Muscle of arm (tissue), 12 donors: Measurements from ENCODE around the gene GALNT6. TPM values are rescaled to one million over a fixed set of nuclear protein-coding genes. Genes with fewer than 3 reads are reported as not detected.

Experiments used
- DNase-seq: peaks from one replicate; pipeline ENCODE4 v3.0.0-alpha.2; 2013
- polyA plus RNA-seq, 12 donors: library from polyadenylated mRNA; unstranded; fragments of 120-200 nt; gene quantifications; one replicate each; pipeline ENCODE4 v1.2.1, GENCODE V29; 2013; ENCODE audit not compliant: insufficient read length in 12 of 12

GALNT6 gene
- polyA plus RNA-seq, 12 donors: 0.26 to 4.1 (median 0.56) TPM; not detected in 2

DNA sequence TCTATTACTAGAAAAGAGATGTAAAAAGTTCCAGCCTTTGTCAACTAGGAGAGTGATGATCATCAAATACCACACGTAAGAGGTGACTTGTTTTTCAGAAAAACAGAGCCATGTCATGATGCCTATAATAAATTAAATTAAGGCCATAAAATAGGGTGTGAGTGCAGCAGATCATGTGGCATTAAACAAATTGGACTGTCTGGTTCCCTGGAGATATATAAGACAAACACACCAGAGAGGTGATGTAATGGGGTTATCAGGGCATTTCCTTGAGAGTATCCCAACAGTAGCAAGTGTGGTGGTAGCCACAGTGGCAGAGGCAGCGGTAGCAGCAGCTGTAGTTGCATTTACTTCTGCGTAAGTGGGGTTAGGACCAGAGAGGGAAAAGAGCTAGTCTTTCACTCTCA lies 14.6 kb upstream of the GALNT6 start:
- DNase-seq: no peak

DNA sequence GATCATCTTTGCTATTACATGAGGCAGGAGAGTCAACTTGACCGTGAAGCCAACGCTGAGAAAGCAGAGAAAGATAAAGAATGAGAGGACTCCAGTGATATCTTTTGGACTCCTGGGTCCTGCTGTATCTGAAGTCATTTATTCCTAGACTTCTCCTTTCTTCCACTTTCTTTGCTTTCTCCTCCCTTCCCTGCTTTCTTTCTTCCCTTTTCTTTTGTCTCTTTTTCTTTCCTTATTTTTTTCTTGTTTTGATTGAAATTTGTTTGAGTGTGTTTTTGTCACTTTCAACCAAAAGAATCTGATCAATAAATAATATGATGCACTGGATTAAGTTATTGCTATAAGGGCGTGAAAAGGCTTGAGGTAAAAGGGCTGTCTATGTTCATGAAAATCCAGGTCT lies 13.4 kb upstream of the GALNT6 start:
- no peak for DNase-seq

DNA sequence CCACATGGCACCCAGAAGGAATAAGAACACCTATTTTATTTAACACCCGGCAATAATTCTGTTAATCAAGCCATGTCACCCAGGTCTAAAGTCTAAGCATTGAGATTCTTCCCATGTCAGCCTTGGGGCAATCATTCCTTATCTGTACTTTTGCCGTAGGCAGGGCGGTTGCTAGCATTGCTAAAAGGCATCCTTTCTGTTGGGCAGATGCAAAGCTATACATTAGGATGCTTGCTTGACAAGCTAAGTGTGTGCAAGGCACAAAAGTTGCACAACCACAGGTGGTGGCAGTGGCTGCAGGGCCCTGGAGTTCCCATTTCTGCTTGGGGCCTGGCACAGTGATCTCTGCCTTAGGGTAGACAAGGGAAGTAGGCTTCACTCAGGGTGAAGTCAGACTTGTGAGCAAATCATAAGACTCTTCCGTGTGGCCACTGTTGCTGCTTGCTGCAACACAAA lies 12.5 kb upstream of the GALNT6 start:
- no peak for DNase-seq

DNA sequence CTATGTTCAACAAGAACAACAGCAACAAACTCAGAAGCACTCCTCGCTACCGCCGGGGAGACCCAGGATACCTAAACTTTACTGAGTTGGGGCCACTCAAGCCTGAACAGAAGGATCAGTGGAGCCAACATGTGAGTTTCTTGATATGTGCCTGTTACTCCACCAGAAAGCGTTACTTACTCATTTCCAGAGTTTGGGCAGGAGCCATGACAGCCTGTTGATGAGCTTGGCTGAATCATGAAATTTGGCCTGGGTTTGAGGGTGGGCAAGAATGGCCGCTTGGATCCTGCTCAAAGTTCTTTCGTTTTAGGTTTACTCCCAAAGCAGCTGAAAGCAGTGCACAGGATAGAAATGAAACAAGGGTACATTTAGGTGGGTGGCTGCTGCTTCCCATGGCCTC lies 12.0 kb upstream of the GALNT6 start:
- DNase-seq: no peak

DNA sequence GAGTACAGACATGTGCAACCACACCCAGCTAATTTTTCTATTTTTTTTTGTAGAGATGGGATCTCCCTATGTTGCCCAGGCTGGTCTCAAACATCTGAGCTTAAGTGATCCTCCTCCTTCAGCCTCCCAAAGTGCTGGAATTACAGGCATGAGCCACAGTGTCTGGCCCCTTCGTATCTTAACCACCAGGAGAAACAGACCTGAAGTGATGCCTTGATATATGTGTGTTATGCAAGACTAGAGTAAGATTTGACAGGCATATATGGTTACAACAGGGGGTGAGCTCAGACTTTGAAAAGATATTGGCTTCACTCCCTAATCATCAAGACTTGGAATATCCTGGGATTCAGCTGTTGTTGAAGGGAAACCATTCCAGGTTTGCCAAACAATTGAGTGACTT lies 10.7 kb upstream of the GALNT6 start:
- no peak for DNase-seq

DNA sequence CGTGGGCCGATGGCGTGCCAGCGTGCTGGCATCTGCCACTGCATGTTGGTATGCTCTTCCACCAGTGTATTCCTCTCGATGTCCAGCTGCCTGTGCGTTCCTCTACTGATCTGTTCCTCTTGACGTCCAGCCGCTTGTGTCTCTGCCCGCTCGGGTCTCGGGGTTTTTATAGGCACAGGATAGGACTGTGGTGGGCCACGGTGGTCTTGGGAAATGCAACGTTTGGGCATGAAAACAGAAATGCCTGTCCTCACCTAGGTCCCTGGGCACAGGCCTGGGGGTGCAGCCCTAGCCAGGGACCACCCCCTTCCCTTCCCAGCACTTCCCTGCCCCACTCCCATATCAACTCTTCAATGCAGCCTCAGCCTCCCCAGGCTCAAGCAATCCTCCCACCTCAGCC lies 10.3 kb upstream of the GALNT6 start:
- no peak for DNase-seq

DNA sequence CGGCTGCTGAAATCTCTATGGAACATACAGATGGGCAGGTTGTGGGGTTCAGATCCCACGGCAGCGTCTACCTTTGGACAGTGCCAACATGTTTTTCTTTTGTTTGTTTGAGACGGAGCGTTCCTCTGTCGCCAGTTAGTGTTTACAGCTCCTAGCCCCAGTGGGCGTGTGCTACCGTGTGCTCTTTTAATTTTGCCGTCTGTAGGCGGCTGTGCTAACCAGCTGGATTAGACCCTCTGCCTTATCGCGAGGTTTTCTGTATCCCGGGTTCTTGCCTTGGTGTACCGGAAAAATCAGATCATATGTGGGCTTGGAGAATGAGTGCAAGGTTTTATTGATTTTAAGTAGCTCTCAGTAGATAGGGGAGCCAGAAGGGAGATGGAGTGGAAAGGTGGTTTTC lies 9.8 kb upstream of the GALNT6 start:
- no peak for DNase-seq

DNA sequence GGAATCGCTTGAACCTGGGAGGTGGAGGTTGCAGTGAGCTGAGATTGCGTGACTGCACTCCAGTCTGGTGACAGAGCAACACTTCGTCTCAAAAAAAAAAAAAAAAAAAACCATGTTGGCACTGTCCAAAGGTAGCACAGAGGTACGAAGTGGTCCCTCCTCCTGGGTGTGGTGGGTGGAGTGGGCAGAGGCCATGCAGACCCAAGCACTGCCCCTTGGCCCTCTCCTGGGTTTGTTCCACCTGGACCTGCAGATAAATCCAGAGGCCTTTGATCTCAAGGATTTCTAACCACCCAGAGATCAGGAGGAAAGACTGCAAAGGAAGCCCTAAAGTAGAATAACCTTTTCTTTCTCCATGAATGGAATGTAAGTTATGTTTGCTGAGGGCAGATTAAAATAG lies 8.7 kb upstream of the GALNT6 start:
- DNase-seq: no peak

DNA sequence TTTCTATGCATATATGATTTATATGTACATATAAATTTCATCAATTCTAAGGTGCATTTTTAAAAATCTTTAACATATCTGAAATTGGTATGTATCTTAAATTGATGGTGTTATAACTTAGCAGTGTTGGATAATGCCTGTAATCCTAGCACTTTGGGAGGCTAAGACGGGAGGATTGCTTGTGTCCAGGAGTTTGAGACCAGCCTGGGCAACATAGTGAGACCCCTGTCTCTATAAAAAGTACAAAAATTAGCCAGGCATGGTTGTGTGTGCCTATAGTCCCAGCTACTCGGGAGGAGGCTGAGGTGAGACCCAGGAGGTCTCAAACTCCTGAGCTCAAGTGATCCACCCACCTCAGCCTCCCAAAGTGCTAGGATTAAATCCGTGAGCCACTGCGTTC lies 6.5 kb upstream of the GALNT6 start:
- DNase-seq: no peak

DNA sequence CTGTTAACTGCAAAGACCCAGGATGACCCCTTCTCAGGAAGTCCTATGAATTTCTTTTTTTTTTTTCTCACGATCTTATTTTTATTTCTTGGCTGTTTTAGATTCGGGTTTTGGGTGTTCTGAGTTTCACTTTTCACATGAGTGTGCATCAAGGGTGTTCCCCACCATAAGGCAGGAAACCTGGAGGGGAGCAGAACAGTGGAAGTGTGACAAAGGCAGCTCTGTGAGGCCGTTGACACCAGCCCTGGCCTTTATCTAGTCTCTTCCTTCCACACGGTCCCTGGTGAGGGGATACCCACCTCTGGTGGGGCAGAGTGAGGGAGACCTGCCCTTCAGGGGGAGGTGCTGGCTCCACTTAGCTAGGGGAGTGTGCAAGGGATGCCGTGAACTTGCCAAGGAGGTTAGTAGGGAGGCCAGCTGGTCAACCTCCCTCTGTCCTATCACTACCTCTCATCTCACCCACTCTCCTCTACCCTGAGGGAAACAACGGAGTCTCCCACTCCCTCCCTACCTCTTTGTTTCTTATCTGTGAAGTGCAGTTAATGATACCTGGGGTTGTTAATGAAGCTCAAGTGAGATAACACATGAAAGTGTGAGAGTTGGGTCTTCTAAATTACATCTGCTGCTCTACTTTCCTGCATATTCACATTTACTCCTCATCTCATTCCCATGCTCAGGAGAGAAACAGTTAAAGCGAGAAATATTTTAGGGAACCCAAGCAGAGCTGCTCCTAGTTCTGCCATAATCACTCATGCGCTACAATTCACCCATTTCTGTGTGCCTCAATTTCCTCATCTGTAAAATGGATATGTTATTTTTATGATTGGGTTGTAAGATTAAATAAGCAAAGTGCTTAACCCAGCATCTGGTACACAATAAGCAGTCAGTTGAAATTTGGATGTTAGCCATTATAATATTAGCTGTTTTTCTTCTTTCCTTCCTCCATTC lies 4.4 kb upstream of the GALNT6 start:
- DNase-seq: no peak

DNA sequence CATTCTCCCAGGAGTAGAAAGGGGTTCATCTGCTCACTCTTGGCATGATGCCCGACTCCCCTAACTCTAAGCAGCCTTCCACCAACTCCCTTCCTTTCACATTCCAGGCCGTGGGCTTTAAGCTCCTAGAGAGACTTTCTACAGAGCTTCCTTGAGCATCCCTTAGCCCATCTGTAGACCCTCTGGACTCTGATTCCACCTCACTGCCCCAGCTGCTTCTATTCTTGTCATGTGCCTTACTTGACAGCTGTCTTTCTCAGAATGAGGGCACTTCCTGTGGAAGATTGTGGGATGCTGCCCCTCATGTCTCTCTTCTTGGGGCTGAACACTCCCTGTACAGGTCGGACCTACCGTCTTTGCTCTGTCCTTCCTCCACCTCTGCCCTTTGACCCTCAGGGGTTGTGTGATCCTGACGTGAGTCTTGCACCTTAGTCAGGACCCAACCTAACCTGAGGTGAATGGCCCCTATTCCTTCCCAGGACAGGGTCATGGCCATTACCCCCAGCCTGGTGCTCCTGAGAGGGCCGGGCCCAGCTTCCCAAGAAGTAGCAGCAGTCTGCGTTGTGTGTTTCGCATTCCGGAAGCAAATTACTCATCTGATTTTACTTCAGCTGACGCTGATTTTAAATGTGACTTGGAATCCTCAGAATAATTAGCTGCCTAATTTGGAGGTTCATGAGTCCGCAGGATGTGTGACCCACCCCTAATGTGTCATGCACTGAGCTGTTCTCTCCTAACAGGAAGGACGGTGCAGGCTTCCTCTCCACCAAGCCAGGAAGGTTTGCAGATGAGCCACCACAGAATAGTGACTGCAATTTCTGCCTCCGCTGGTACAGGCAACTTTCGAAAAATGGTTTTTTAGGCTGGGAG lies 2.7 kb upstream of the GALNT6 start:
- DNase-seq: no peak

DNA sequence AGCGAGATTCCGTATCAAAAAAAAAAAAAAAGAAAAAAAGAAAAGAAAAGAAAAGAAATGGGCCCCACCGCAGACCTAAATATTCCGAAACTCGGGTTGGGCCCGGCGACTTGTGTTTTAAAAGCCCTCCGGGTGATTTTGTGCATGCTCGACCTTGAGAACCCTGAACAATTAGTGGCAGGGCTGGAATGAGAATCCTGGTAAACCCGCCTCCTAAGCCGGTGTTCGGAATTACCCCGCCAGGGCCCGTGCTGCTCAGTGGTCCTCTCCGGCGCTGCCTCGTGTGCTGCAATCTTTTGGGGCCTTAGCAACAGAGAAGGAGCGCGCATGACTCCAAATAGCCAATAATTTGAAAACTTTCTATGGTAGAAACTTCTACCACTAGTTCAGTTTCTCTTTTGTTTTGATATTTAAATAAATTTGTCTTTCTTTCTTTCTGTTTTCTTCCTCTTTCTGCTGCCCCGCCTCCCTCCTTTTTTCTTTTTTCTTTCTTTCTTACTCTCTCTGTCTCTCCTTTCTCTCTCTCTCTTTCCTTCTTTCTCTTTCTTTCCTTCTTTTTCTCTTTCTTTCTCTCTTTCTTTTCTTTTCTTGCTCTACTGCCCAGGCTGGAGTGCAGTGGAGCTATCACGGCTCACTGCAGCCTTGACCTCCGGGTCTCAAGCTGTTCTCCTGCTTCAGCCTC lies 1.5 kb upstream of the GALNT6 start:
- no peak for DNase-seq

DNA sequence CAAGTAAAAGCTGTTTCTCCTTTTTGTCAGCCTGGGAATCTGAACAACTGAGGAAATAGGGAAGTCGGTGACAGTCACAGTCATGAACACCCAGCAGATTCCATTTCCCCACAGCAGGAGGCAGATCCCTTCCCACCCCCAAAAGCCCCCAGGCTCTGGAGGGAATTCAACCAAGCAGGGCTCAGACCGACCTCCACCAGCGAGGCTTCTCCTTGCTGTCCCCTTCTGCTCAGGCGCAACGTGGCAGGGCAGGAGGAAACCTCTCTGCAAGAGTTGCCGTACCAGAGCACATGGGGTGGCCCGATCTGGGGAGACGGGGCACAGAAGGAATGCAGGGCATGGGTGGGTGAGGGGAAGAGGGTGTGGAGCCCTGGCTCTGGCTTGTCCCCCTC lies 319 bp downstream of the GALNT6 start:
- DNase-seq: no peak

DNA sequence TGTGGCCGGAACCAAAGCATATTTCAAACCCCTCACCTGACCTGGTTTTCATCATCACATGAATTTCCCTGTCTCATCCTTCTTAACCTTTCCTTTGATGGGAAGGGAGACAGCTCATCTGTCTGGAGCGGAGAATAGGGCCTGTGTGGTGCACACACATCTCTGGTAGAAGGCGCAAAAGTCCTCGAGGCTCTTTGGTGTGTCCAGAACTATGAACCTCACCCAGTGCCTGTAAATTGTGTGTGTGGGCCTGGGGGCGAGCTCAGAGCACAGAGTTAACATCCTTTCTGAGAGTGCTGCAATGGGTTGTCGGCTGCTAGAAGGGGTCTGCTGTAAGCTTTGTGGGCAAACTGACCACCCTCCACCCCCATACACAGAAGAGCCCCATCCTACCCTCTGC lies 749 bp downstream of the GALNT6 start:
- DNase-seq: no peak

DNA sequence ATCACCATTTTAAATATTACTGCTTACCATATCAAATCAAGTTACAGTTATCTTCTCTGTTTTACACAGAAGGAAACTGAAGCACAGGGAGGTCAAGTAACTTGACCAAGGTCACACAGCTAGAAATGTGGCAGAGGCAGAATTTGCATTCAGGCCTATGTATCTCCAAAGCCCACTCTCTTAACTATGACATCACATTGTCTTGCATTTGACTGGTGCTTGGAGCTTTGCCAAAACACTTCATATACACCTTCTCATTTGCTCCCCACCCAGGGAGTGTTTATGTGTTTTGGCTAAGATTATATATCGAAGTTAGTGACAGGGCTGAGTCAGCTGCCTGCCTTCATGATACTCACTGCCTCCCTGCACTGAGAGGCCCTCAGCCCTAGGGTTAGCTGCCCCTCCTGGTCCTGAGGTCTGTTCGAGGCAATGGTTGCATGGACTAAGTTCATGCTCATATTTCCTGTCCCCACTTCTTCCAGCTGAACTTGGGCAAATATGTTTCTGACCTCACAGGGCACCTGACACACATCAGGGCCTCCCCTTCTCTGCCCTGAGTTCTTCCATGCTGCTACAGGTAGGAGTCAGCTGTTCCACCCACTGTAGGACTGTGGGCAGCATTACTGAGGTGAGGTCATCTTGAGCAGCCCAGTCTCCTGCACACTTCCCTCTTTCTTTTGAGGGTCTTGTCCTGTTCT lies 1.8 kb downstream of the GALNT6 start:
- DNase-seq: no peak

DNA sequence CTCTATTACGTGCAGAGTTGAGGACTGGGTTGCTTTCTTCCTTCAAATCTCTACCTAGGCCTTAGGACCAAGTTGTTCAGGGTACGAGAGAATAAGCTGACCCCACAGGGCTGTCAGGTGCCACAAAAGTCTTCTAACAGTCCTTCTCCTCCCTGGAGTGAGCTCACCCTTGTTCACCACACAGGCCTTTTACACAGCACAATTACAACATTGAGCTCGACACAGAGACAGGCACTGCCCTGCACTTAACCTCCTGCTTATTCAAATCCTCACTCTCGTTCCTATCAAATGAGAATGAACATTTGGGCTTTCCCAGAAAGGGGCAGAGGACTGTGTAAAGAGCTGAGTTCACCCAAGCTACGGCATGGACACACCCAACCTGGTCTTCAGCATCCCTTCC lies 2.4 kb downstream of the GALNT6 start:
- no peak for DNase-seq

DNA sequence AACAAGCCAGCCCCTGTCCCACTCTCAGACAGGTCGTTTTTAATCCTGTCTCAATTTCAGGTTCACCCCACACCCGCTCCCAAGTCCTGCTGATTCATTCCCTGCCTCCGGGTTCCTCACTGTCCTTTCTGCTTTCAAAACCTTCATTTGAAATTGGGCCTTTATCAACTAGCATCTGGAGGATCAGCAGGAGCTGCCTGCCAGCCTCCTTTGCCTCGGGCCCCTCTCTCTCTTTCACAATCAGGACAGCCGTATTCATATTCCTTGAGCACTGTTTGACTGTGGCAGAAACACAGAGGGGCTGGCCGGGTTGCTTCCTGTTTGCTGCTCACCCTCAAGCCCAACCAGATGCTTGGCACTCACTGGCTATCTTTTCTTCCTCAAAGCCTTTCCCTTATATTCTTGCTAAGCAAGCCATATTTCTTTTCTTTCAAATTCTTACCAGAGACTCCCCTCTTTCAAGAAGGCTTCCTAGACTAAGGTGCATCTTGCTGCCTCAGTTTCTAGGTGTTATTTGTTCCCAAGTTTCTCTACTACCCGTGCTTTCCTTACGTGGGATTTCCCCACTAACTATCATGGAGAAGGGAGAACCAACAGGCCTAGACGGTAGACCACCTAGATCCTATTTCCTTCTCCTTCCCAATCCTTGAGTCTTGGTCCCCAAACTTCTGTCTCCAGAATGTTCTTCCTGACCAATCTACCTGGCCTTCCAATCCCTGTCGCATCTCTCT lies 3.0 kb downstream of the GALNT6 start:
- no peak for DNase-seq

DNA sequence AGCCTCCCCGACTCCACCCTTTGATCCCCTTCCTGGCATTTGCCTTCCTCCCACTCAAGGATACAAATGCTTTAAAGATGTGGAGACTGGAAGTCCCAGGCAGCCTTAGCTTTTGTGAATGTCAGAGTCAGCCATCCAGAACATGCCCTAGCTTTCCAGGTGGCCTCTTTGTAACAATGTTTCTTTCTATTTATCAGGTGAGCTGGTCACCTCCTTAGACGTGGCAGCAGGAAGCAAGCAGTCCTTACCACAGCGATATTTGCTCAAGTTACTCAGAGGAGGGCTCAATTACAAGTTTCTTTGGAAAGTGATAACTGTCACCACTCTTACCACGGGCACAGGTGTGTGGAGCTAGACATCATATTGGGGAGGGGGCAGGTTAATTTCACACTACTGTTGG lies 4.9 kb downstream of the GALNT6 start:
- DNase-seq: no peak

DNA sequence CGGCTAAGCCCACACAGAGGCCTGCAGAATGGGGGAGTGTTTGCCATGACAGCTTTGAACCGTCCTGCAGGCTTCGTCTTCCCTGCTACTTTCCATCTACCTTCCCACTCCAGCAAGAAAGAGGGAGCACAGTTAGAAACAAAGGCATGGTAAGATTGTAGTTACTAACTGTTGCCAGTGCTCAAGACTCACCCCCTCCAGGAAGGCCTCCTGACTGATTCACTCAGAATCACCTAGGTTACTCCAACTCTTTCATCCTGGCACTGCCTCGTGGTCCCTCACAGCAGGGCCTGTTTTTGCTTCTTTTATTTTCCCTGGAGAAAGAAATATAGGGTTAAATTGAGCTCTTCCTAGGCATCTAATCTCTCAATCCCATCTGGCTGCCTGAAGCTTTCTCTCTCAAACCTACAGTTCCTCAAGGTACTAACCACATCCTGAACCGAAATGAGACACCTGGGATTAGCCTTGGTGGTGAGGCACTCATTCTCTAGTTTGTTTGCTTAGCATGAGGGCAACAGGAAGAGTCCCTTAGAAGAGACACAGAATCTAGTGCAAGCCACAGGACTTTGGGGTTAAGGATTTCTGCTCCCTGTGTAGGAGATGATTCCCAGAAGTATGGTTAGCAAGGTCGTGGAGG lies 7.8 kb downstream of the GALNT6 start:
- DNase-seq: no peak

DNA sequence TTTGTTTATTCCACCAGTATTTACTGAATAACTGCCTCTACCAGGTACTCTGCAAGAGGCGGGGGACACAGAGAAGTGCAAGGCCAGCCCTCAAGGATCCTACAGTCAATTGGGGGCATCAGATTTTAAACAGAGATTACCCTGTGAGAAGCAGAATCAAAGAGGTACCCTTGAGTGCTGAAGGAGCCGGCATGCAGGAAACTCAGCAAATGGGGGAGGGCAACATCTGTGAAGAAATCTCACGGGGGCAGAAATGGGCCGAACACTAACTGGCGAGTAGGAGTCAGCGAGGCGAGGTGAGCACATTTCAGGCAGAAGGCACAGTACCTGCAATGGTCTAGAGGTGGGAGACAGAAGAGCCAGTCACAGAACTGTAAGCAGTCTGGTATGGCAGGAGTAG lies 9.0 kb downstream of the GALNT6 start:
- no peak for DNase-seq
